ENCODE measurements around the gene C4orf54.

DNA sequence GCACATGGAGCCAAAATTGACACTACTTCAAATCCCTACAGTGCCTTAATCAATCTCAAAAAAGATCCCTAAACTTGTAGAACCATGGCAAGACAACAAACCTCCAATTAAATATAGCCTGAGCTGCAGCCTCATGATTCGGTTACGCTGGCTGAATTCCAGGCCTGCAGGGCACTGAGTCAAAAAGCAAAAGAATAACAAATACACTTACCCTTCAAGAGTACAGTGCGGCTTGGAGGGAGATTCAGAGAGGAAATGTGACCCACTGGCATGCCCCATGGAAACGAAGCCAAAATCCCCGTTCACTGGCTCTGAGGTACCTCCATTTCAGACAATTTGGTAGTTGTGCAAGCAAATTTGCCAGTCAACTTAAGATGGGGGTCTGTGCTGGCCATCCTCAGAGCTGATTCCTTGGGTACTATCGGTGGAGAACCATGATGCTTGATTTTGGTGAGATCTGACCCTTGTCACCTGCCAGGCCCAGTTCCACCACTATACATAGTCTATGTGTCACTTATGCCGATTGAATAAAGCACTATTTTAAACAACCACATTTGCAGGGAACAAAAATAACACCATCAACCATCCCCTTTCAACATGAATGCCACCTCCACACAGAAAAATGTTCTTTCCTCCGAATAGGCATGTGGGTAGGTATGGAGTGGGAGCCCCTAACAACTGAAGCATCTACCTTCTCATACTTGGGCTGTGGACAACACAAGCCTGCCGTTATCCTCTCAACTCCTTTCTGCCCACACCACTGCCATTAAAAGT lies 2.1 kb downstream of the C4orf54 start:
- TF ChIP-seq, protein P1, sequence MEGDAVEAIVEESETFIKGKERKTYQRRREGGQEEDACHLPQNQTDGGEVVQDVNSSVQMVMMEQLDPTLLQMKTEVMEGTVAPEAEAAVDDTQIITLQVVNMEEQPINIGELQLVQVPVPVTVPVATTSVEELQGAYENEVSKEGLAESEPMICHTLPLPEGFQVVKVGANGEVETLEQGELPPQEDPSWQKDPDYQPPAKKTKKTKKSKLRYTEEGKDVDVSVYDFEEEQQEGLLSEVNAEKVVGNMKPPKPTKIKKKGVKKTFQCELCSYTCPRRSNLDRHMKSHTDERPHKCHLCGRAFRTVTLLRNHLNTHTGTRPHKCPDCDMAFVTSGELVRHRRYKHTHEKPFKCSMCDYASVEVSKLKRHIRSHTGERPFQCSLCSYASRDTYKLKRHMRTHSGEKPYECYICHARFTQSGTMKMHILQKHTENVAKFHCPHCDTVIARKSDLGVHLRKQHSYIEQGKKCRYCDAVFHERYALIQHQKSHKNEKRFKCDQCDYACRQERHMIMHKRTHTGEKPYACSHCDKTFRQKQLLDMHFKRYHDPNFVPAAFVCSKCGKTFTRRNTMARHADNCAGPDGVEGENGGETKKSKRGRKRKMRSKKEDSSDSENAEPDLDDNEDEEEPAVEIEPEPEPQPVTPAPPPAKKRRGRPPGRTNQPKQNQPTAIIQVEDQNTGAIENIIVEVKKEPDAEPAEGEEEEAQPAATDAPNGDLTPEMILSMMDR (IDR thresholded peaks at IDR 0.05; ENCODE audit: low read depth, low read length, poor library complexity, severe bottlenecking): no peak
- TF ChIP-seq EZH2phosphoT487 (IDR thresholded peaks at IDR 0.05; ENCODE audit: borderline replicate concordance, low read length): no peak

Measured in DOHH2 (cell line).